Measurements from ENCODE around the gene FAF2. TPM values are rescaled to one million over a fixed set of nuclear protein-coding genes. Genes with fewer than 3 reads are reported as not detected.
A peak's percentile ranks its signal among the peaks of the same experiment; 100 is the strongest.
"Not testable (repeated sequence)": the region's sequence is repeated elsewhere in the genome, so short reads cannot be mapped to it uniquely, and the experiment has no call there.

FAF2 gene
- 30.0 TPM for polyA plus RNA-seq (2013, experiment 1 of 2)
- polyA plus RNA-seq (2013, experiment 2 of 2): 30.5 TPM

- peak within 1 kb of the TSS; percentile 97 for H3K27ac ChIP-seq (ENCODE audit: low read depth, low read length)
- H3K27me3 ChIP-seq (ENCODE audit: insufficient read depth, low read length): no peaks in the 10 kb centered on the region
- peak within 1 kb of the TSS; percentile 89 for H3K9ac ChIP-seq (ENCODE audit: low read depth, low read length)
- no peaks in the 10 kb centered on the region for H3K9me3 ChIP-seq (ENCODE audit: insufficient read depth, low read depth, low read length)
- under 1% methylated on average over 50 of the region's 50 CpGs for WGBS
- no peaks in the 10 kb centered on the region for H3K4me1 ChIP-seq (ENCODE audit: insufficient read depth, low read length)
- H3K4me3 ChIP-seq (ENCODE audit: low read length): peak within 1 kb of the TSS; percentile 89
- peaks cover 10% of the 10 kb centered on the region for H3K36me3 ChIP-seq (ENCODE audit: insufficient read depth, low read length)
Observed at GRCh38 chr5:176447978-176448608, at the start of gene FAF2. Gene FAF2, plus strand, starts transcription at chr5:176448385. Its CDS starts 23 bp downstream, at chr5:176448408.

GRCh38 chr5:176400382-176401156 is 47.6 kb upstream of the FAF2 start:
- no peak overlapping the region for H3K9ac ChIP-seq (ENCODE audit: low read depth, low read length)
- no peaks in the 10 kb centered on the region for H3K36me3 ChIP-seq (ENCODE audit: insufficient read depth, low read length)
- H3K4me3 ChIP-seq (ENCODE audit: low read length): no peak overlapping the region
- no peaks in the 10 kb centered on the region for H3K27me3 ChIP-seq (ENCODE audit: insufficient read depth, low read length)
- no peak overlapping the region for H3K27ac ChIP-seq (ENCODE audit: low read depth, low read length)
- WGBS: 90% methylated on average over 17 of the region's 17 CpGs
- no peaks in the 10 kb centered on the region for H3K4me1 ChIP-seq (ENCODE audit: insufficient read depth, low read length)
- no peaks in the 10 kb centered on the region for H3K9me3 ChIP-seq (ENCODE audit: insufficient read depth, low read depth, low read length)

DNA sequence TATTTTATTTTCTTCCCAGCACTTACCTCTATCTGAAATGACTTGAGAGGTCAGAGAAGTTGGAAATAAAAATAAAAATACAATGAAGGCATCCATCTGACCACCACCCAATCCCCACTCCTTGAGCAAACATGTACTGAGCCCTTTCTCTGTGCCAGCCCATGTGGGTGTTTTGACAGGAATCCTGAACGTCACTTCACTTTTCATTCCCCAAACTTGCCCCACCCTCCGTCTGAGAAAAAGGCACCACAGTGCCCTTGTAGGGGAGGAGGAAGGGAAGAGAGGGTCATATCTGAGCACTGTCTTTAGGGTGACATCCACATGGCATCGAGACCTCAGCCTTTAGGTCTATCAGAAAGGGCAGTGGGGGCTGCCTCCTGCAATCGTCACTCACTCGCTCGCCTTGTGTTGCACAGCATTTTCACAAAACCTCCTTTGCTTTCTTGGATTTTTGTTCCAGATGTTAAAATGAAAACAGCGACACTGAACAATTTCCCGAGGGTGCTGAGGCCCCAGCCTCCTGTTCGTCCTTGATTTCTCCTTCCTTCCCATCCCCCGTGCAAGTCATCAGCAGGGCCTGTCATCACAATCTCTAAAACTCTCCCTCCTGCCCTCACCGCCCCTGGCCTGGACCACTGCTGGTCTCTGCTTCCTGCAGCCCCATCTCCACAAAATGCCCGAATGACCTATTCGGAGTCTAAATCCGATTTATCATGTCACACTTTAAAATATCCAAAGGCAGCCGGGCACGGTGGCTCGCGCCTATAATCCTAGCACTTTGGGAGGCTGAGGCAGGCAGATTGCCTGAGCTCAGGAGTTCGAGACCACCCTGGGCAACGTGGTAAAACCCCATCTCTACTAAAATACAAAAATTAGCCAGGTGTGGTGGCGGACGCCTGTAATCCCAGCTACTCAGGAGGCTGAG is 46.6 kb upstream of the FAF2 start:
- WGBS: 92% methylated on average over 22 of the region's 22 CpGs
- Histone ChIP-seq H3K4me3 (ENCODE audit: low read length) (no peak overlapping the region), H3K27ac (ENCODE audit: low read depth, low read length) (no peak overlapping the region), H3K4me1 (ENCODE audit: insufficient read depth, low read length) (no peaks in the 10 kb centered on the region), H3K27me3 (ENCODE audit: insufficient read depth, low read length) (no peaks in the 10 kb centered on the region), H3K9me3 (ENCODE audit: insufficient read depth, low read depth, low read length) (no peaks in the 10 kb centered on the region), H3K36me3 (ENCODE audit: insufficient read depth, low read length) (no peaks in the 10 kb centered on the region), H3K9ac (ENCODE audit: low read depth, low read length) (no peak overlapping the region)

- H3K4me1 ChIP-seq (ENCODE audit: insufficient read depth, low read length): no peaks in the 10 kb centered on the region
- no peak overlapping the region for H3K4me3 ChIP-seq (ENCODE audit: low read length)
- no peaks in the 10 kb centered on the region for H3K27me3 ChIP-seq (ENCODE audit: insufficient read depth, low read length)
- H3K9me3 ChIP-seq (ENCODE audit: insufficient read depth, low read depth, low read length): no peaks in the 10 kb centered on the region
- no peak overlapping the region for H3K27ac ChIP-seq (ENCODE audit: low read depth, low read length)
- H3K36me3 ChIP-seq (ENCODE audit: insufficient read depth, low read length): no peaks in the 10 kb centered on the region
- H3K9ac ChIP-seq (ENCODE audit: low read depth, low read length): no peak overlapping the region
- WGBS: 81% methylated on average over 20 of the region's 20 CpGs
Observed at GRCh38 chr5:176405656-176406435, 42.3 kb upstream of the FAF2 start.

DNA sequence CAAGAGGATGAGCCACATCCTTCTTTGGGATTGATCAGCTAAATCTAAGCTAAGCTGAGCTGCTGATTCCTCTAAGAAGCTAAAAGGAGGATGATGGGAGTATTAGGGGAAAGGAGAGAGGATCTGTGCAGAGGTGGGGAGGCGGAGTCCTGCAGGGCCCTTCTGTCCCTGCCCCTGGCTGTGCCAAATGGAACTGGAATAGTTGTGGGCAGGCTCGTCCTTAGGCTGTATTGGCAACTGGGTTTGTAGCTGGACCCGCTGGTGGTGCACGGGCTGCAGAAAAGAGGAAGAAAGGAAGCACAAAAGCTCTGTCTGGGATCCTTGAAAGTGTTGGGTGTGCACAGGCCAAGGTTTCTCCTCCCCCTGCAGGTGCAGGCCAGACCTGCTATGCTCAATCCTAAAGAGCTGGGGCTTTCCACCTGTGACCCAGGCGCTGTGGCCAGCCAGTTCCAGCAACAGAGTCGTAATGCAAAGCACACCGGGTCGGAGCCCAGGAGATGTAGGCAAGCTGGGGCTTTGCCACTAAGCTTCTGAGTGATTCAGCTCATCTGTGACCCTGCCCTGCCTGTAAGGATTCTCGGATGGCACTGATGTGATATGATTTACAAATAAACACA is 41.6 kb upstream of the FAF2 start:
- Histone ChIP-seq H3K36me3 (ENCODE audit: insufficient read depth, low read length) (no peaks in the 10 kb centered on the region), H3K4me3 (ENCODE audit: low read length) (no peak overlapping the region), H3K9ac (ENCODE audit: low read depth, low read length) (no peak overlapping the region), H3K27me3 (ENCODE audit: insufficient read depth, low read length) (no peaks in the 10 kb centered on the region), H3K9me3 (ENCODE audit: insufficient read depth, low read depth, low read length) (no peaks in the 10 kb centered on the region), H3K27ac (ENCODE audit: low read depth, low read length) (no peak overlapping the region), H3K4me1 (ENCODE audit: insufficient read depth, low read length) (no peaks in the 10 kb centered on the region)
- 87% methylated on average over 9 of the region's 9 CpGs for WGBS

- H3K27ac ChIP-seq (ENCODE audit: low read depth, low read length): no peak overlapping the region
- no peak overlapping the region for H3K9ac ChIP-seq (ENCODE audit: low read depth, low read length)
- 92% methylated on average over 5 of the region's 6 CpGs for WGBS
Observed at GRCh38 chr5:176407456-176408251, 40.5 kb upstream of the FAF2 start.

GRCh38 chr5:176408252-176408573 is 40.0 kb upstream of the FAF2 start:
- H3K27ac ChIP-seq (ENCODE audit: low read depth, low read length); H3K9me3 ChIP-seq (ENCODE audit: insufficient read depth, low read depth, low read length); H3K4me3 ChIP-seq (ENCODE audit: low read length); H3K4me1 ChIP-seq (ENCODE audit: insufficient read depth, low read length); H3K9ac ChIP-seq (ENCODE audit: low read depth, low read length); H3K27me3 ChIP-seq (ENCODE audit: insufficient read depth, low read length); H3K36me3 ChIP-seq (ENCODE audit: insufficient read depth, low read length): not testable (repeated sequence)
- WGBS: 97% methylated on average over 8 of the region's 10 CpGs

More at GRCh38 chr5:176407456-176408251, 40.5 kb upstream of the FAF2 start:
- Histone ChIP-seq H3K9me3 (ENCODE audit: insufficient read depth, low read depth, low read length) (no peaks in the 10 kb centered on the region), H3K27me3 (ENCODE audit: insufficient read depth, low read length) (no peaks in the 10 kb centered on the region), H3K4me1 (ENCODE audit: insufficient read depth, low read length) (no peaks in the 10 kb centered on the region), H3K4me3 (ENCODE audit: low read length) (no peak overlapping the region), H3K36me3 (ENCODE audit: insufficient read depth, low read length) (no peaks in the 10 kb centered on the region)

DNA sequence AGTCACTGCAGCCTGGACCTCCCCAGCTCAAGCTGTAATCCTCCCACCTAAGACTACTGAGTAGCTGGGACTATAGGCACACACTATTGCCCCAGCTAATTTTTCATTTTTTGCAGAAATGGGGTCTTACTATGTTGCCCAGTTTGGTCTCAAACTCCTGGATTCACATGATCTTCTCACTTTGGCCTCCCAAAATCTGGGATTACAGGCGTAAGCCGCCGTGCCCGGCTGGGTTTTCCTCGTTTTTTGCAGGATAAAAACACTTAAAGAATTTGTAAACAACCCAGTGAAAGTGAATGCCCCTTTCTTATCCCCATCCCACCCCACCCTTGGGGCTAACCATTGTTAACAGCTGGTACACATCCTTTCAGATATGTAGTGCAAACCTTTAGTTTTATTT is 39.6 kb upstream of the FAF2 start:
- H3K27me3 ChIP-seq (ENCODE audit: insufficient read depth, low read length): no peaks in the 10 kb centered on the region
- 95% methylated on average over 5 of the region's 5 CpGs for WGBS
- H3K9ac ChIP-seq (ENCODE audit: low read depth, low read length): no peak overlapping the region
- H3K27ac ChIP-seq (ENCODE audit: low read depth, low read length): no peak overlapping the region
- no peak overlapping the region for H3K4me3 ChIP-seq (ENCODE audit: low read length)
- H3K4me1 ChIP-seq (ENCODE audit: insufficient read depth, low read length): no peaks in the 10 kb centered on the region
- H3K36me3 ChIP-seq (ENCODE audit: insufficient read depth, low read length): no peaks in the 10 kb centered on the region
- no peaks in the 10 kb centered on the region for H3K9me3 ChIP-seq (ENCODE audit: insufficient read depth, low read depth, low read length)

GRCh38 chr5:176409765-176410164 is 38.4 kb upstream of the FAF2 start:
- WGBS: 94% methylated on average over 4 of the region's 4 CpGs
- no peaks in the 10 kb centered on the region for H3K27me3 ChIP-seq (ENCODE audit: insufficient read depth, low read length)
- no peak overlapping the region for H3K4me3 ChIP-seq (ENCODE audit: low read length)
- no peak overlapping the region for H3K9ac ChIP-seq (ENCODE audit: low read depth, low read length)
- no peaks in the 10 kb centered on the region for H3K4me1 ChIP-seq (ENCODE audit: insufficient read depth, low read length)
- H3K36me3 ChIP-seq (ENCODE audit: insufficient read depth, low read length): no peaks in the 10 kb centered on the region
- no peaks in the 10 kb centered on the region for H3K9me3 ChIP-seq (ENCODE audit: insufficient read depth, low read depth, low read length)
- no peak overlapping the region for H3K27ac ChIP-seq (ENCODE audit: low read depth, low read length)
